ENCODE data around the gene CD38. TPM values are rescaled to one million over a fixed set of nuclear protein-coding genes. Genes with fewer than 3 reads are reported as not detected.

The CD38 gene
- total RNA-seq, 1 donor from 2014 or later = 1.0 TPM

DNA sequence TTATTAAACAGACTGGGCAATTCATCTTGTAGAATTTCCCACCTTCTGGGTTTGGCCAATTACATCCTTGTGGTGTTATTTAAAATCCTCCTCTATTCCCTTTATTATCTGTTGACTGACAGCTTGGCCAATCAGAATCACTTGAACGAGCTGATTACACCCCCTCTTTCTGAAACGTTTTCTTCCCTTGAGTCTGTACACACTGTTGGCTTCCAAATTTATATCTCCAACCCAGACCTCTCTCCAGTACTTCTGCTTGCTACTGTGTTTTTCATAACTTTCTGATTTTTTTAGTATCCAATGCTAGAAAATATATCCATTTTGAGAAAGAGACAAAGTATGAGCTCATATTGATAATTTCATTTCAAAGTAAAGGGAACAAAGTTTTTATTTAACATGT lies 14.8 kb downstream of the CD38 start:
- Mint-ChIP-seq H3K9me3 (ENCODE audit: unreplicated experiment) (peaks cover 7% of the 10 kb centered on the region), H3K4me1 (ENCODE audit: low read depth, unreplicated experiment) (peaks cover 8% of the 10 kb centered on the region), H3K27me3 (ENCODE audit: low read depth, unreplicated experiment) (peaks cover 8% of the 10 kb centered on the region), H3K36me3 (ENCODE audit: low read depth, unreplicated experiment) (no peaks in the 10 kb centered on the region), H3K27ac (ENCODE audit: unreplicated experiment) (no peak overlapping the region), H3K4me3 (ENCODE audit: unreplicated experiment) (no peak overlapping the region)
- Histone ChIP-seq H3K4me1 (ENCODE audit: insufficient read depth, low read length) (no peaks in the 10 kb centered on the region), H4K20me1 (ENCODE audit: insufficient read depth, low read length) (no peaks in the 10 kb centered on the region), H2AFZ (ENCODE audit: low read depth, low read length) (no peak overlapping the region), H3K4me2 (ENCODE audit: low read length) (no peak overlapping the region), H3K27me3 (ENCODE audit: insufficient read depth, low read length) (no peaks in the 10 kb centered on the region), H3K9ac (ENCODE audit: low read length) (no peak overlapping the region), H3K36me3 (ENCODE audit: insufficient read depth, low read length) (no peaks in the 10 kb centered on the region), H3K27ac (ENCODE audit: low read depth, low read length) (no peak overlapping the region), H3K9me3 (ENCODE audit: insufficient read depth, low read depth, low read length) (no peaks in the 10 kb centered on the region), H3K4me3 (ENCODE audit: insufficient read depth, low read depth, low read length) (no peak overlapping the region), H3K79me2 (ENCODE audit: insufficient read depth, low read length) (no peaks in the 10 kb centered on the region)
- FAIRE-seq (no peak), DNase-seq (ENCODE audit: low read depth) (no peak)
- TF ChIP-seq, protein P1, sequence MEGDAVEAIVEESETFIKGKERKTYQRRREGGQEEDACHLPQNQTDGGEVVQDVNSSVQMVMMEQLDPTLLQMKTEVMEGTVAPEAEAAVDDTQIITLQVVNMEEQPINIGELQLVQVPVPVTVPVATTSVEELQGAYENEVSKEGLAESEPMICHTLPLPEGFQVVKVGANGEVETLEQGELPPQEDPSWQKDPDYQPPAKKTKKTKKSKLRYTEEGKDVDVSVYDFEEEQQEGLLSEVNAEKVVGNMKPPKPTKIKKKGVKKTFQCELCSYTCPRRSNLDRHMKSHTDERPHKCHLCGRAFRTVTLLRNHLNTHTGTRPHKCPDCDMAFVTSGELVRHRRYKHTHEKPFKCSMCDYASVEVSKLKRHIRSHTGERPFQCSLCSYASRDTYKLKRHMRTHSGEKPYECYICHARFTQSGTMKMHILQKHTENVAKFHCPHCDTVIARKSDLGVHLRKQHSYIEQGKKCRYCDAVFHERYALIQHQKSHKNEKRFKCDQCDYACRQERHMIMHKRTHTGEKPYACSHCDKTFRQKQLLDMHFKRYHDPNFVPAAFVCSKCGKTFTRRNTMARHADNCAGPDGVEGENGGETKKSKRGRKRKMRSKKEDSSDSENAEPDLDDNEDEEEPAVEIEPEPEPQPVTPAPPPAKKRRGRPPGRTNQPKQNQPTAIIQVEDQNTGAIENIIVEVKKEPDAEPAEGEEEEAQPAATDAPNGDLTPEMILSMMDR (IDR thresholded peaks at IDR 0.05; ENCODE audit: insufficient read depth, low read depth, low read length) = no peak
- TF ChIP-seq EZH2 (IDR thresholded peaks at IDR 0.05; ENCODE audit: insufficient read depth, low read length) = no peak

DNA sequence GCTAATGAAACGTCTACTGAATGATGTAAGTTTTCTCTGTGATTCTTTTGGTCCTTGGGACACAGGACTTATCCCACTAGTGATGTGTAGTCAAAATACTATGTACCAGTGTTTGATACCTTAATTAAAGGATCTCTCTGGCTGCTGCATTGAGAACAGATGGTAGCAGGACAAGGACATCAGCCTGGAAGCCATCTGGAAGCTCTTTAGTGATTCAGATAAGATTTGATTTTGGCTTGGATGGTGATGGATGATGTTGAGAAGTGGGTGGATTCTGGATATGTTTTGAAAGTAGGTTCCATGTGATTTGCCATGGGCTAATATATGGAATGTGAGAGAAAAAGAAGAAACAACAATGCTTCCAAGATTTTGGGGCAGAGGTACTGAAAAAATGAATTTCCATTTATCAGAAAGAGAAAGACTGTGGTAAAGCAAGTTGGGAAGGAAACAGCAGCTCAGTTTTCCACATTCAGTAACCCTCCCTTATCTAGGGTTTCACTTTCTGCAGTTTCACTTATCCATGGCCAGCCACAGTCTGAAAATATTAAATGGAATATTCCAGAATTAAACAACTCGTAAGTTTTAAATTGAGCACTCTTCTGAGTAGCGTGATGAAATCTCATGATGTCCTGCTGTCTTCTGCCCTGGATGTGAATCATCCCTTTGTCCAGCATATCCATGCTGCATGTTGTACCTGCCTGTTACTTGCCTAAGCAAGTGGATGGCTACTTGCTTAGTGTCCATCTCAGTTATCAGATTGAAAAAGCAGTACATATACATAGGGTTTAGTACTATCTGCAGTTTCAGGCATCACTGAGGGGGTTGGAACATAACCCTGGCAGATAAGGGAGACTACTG lies 15.6 kb downstream of the CD38 start:
- Histone ChIP-seq H3K36me3 (ENCODE audit: insufficient read depth, low read length) (no peaks in the 10 kb centered on the region), H3K27me3 (ENCODE audit: insufficient read depth, low read length) (no peaks in the 10 kb centered on the region), H2AFZ (ENCODE audit: low read depth, low read length) (no peak overlapping the region), H3K4me2 (ENCODE audit: low read length) (no peak overlapping the region), H3K4me1 (ENCODE audit: insufficient read depth, low read length) (no peaks in the 10 kb centered on the region), H3K27ac (ENCODE audit: low read depth, low read length) (no peak overlapping the region), H4K20me1 (ENCODE audit: insufficient read depth, low read length) (no peaks in the 10 kb centered on the region), H3K9ac (ENCODE audit: low read length) (no peak overlapping the region), H3K4me3 (ENCODE audit: insufficient read depth, low read depth, low read length) (no peak overlapping the region), H3K79me2 (ENCODE audit: insufficient read depth, low read length) (no peaks in the 10 kb centered on the region), H3K9me3 (ENCODE audit: insufficient read depth, low read depth, low read length) (no peaks in the 10 kb centered on the region)
- TF ChIP-seq EZH2 (IDR thresholded peaks at IDR 0.05; ENCODE audit: insufficient read depth, low read length) = no peak
- TF ChIP-seq, protein P1 (IDR thresholded peaks at IDR 0.05; ENCODE audit: insufficient read depth, low read depth, low read length) = no peak
- FAIRE-seq (no peak), DNase-seq (ENCODE audit: low read depth) (no peak)
- Mint-ChIP-seq H3K4me3 (ENCODE audit: unreplicated experiment) (no peak overlapping the region), H3K9me3 (ENCODE audit: unreplicated experiment) (peaks cover 7% of the 10 kb centered on the region), H3K27ac (ENCODE audit: unreplicated experiment) (no peak overlapping the region), H3K36me3 (ENCODE audit: low read depth, unreplicated experiment) (no peaks in the 10 kb centered on the region), H3K4me1 (ENCODE audit: low read depth, unreplicated experiment) (peaks cover 8% of the 10 kb centered on the region), H3K27me3 (ENCODE audit: low read depth, unreplicated experiment) (peaks cover 3% of the 10 kb centered on the region)

DNA sequence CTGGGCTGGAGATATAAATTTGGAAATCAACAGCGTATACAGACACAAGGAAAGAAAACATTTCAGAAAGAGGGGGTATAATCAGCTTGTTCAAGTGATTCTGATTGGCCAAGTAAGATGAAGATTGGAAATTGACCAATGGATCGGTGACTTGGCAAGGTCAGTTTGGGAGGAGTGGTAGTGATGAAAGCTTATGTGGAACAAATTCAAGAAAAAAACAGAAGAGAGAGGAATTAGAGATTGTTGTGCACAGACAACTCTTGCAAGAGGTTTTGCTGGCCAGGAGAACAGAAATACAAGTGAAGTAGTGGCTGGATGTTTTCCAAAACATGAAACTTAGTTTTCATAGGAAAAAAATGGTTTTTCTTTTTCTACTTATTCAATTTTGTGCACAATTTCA lies 16.3 kb downstream of the CD38 start:
- no peaks in the 10 kb centered on the region for H3K27me3 Mint-ChIP-seq (ENCODE audit: low read depth, unreplicated experiment)
- no peak overlapping the region for H3K4me3 ChIP-seq (ENCODE audit: insufficient read depth, low read depth, low read length)
- no peaks in the 10 kb centered on the region for H3K79me2 ChIP-seq (ENCODE audit: insufficient read depth, low read length)
- no peak overlapping the region for H3K27ac ChIP-seq (ENCODE audit: low read depth, low read length)
- peaks cover 8% of the 10 kb centered on the region for H3K4me1 Mint-ChIP-seq (ENCODE audit: low read depth, unreplicated experiment)
- H3K36me3 ChIP-seq (ENCODE audit: insufficient read depth, low read length) = no peaks in the 10 kb centered on the region
- no peak overlapping the region for H3K4me3 Mint-ChIP-seq (ENCODE audit: unreplicated experiment)
- H3K4me2 ChIP-seq (ENCODE audit: low read length) = no peak overlapping the region
- no peak overlapping the region for H3K9ac ChIP-seq (ENCODE audit: low read length)
- H3K4me1 ChIP-seq (ENCODE audit: insufficient read depth, low read length) = no peaks in the 10 kb centered on the region
- no peak for TF ChIP-seq EZH2 (IDR thresholded peaks at IDR 0.05; ENCODE audit: insufficient read depth, low read length)
- TF ChIP-seq, protein P1 (IDR thresholded peaks at IDR 0.05; ENCODE audit: insufficient read depth, low read depth, low read length) = no peak
- DNase-seq (ENCODE audit: low read depth) (no peak), FAIRE-seq (no peak)
- H3K9me3 Mint-ChIP-seq (ENCODE audit: unreplicated experiment) = peaks cover 4% of the 10 kb centered on the region
- no peak overlapping the region for H3K27ac Mint-ChIP-seq (ENCODE audit: unreplicated experiment)
- H4K20me1 ChIP-seq (ENCODE audit: insufficient read depth, low read length) = no peaks in the 10 kb centered on the region
- H3K36me3 Mint-ChIP-seq (ENCODE audit: low read depth, unreplicated experiment) = no peaks in the 10 kb centered on the region
- H2AFZ ChIP-seq (ENCODE audit: low read depth, low read length) = no peak overlapping the region
- H3K27me3 ChIP-seq (ENCODE audit: insufficient read depth, low read length) = no peaks in the 10 kb centered on the region
- H3K9me3 ChIP-seq (ENCODE audit: insufficient read depth, low read depth, low read length) = no peaks in the 10 kb centered on the region

Measured in astrocyte (in vitro differentiated cells and primary cell).